HEK293 (cell line): ENCODE data around the gene ARHGAP26.
A peak's percentile ranks its signal among the peaks of the same experiment; 100 is the strongest.

Source experiments
- CTCF ChIA-PET: fragments of 350-600 bp; formaldehyde crosslinking; extraction: SDS; loops from one replicate; lab custom pipeline; 2021; ENCODE audit warnings: antibody characterized with exemption; lab: Yijun Ruan, JAX
- POLR2A ChIA-PET: fragments of 300-600 bp; formaldehyde crosslinking; extraction: SDS; loops from one replicate; lab custom pipeline; 2020; ENCODE audit warnings: antibody characterized with exemption, inconsistent platforms; lab: Yijun Ruan, JAX
- H3K27ac ChIP-seq: fragments of 200-500 bp; sonication (Bioruptor generic); 2 replicates; pipeline ENCODE4 v1.5.1; 2014; ENCODE audit warnings: low read depth, low read length, control low read depth, inconsistent platforms; ENCODE audit errors: extremely low read depth
- H3K36me3 ChIP-seq, 2 experiments: fragments of 200-500 bp in 1 of 2; sonication (Bioruptor generic) in 1 of 2; 1 replicate in 1 of 2; 2 replicates in 1 of 2; pipeline ENCODE4 v1.5.1; 2014 to 2017; ENCODE audit warnings: inconsistent platforms in 2 of 2, low read length in 2 of 2; ENCODE audit not compliant: control insufficient read depth in 2 of 2, insufficient read depth in 1 of 2
- H3K4me1 ChIP-seq: fragments of 200-500 bp; sonication (Bioruptor generic); 2 replicates; pipeline ENCODE4 v1.5.1; 2014; ENCODE audit warnings: mild to moderate bottlenecking, low read length, inconsistent platforms; ENCODE audit not compliant: control insufficient read depth, insufficient read depth
- H3K4me3 ChIP-seq: 2 replicates; pipeline ENCODE4 v1.5.1; 2011; ENCODE audit warnings: low read depth, mild to moderate bottlenecking, control low read depth, low read length, moderate library complexity
- H3K9me3 ChIP-seq: fragments of 200-500 bp; sonication (Bioruptor generic); 2 replicates; pipeline ENCODE4 v1.5.1; 2014; ENCODE audit warnings: low read depth, low read length, inconsistent platforms; ENCODE audit not compliant: control insufficient read depth, insufficient read depth
- BCL11A ChIP-seq: fragments of 450-650 bp; formaldehyde crosslinking; IDR thresholded peaks from 2 replicates; pipeline ENCODE4 v1.5.1; 2016; ENCODE audit warnings: low read depth, missing biosample characterization, missing genetic modification characterization
- GFI1B ChIP-seq: fragments of 450-650 bp; formaldehyde crosslinking; IDR thresholded peaks from 2 replicates; pipeline ENCODE4 v1.5.1; 2016; ENCODE audit warnings: missing biosample characterization, missing genetic modification characterization
- KLF10 ChIP-seq: fragments of 450-650 bp; IDR thresholded peaks from 2 replicates; pipeline ENCODE4 v1.5.1; 2018; ENCODE audit warnings: missing biosample characterization, mild to moderate bottlenecking, missing genetic modification characterization
- KLF8 ChIP-seq: fragments of 450-650 bp; formaldehyde crosslinking; IDR thresholded peaks from 2 replicates; pipeline ENCODE4 v1.5.1; 2016; ENCODE audit warnings: missing biosample characterization, missing genetic modification characterization
- MEIS1 ChIP-seq: sonication (generic); formaldehyde crosslinking; IDR thresholded peaks from 2 replicates; pipeline ENCODE4 v1.8.1; 2022; ENCODE audit warnings: missing genetic modification reagents, mild to moderate bottlenecking, borderline replicate concordance
- SALL2 ChIP-seq: fragments of 450-650 bp; formaldehyde crosslinking; IDR thresholded peaks from 2 replicates; pipeline ENCODE4 v1.5.0; 2017; ENCODE audit warnings: missing biosample characterization, mild to moderate bottlenecking, missing genetic modification characterization, borderline replicate concordance
- SETDB1 ChIP-seq: IDR thresholded peaks from one replicate; pipeline ENCODE4 v1.6.1; 2017; ENCODE audit warnings: mild to moderate bottlenecking, low read length, moderate library complexity, mixed read lengths; ENCODE audit not compliant: insufficient read length
- SP7 ChIP-seq: fragments of 450-650 bp; formaldehyde crosslinking; IDR thresholded peaks from 2 replicates; pipeline ENCODE4 v1.5.1; 2016; ENCODE audit warnings: missing biosample characterization, missing genetic modification characterization
- YY1 ChIP-seq: fragments of 450-650 bp; formaldehyde crosslinking; IDR thresholded peaks from 2 replicates; pipeline ENCODE4 v1.5.1; 2018; ENCODE audit warnings: missing biosample characterization, missing genetic modification characterization
- ZBTB8A ChIP-seq: fragments of 450-650 bp; formaldehyde crosslinking; IDR thresholded peaks from 2 replicates; pipeline ENCODE4 v1.5.1; 2016; ENCODE audit warnings: missing biosample characterization, missing genetic modification characterization
- ZFP3 ChIP-seq: fragments of 450-650 bp; formaldehyde crosslinking; IDR thresholded peaks from 2 replicates; pipeline ENCODE4 v1.5.1; 2016; ENCODE audit warnings: low read depth, missing biosample characterization, missing genetic modification characterization
- ZFP37 ChIP-seq: fragments of 450-650 bp; formaldehyde crosslinking; IDR thresholded peaks from 2 replicates; pipeline ENCODE4 v1.5.1; 2016; ENCODE audit warnings: missing biosample characterization, missing genetic modification characterization
- ZIC2 ChIP-seq: fragments of 450-650 bp; formaldehyde crosslinking; IDR thresholded peaks from 2 replicates; pipeline ENCODE4 v1.5.1; 2016; ENCODE audit warnings: missing biosample characterization, missing genetic modification characterization
- ZNF112 ChIP-seq: fragments of 450-650 bp; formaldehyde crosslinking; IDR thresholded peaks from 2 replicates; pipeline ENCODE4 v1.5.0; 2017; ENCODE audit warnings: missing biosample characterization, missing genetic modification characterization
- ZNF155 ChIP-seq: fragments of 450-650 bp; formaldehyde crosslinking; IDR thresholded peaks from 2 replicates; pipeline ENCODE4 v1.5.1; 2016; ENCODE audit warnings: missing biosample characterization, missing genetic modification characterization
- ZNF175 ChIP-seq: fragments of 450-650 bp; formaldehyde crosslinking; IDR thresholded peaks from 2 replicates; pipeline ENCODE4 v1.5.1; 2016; ENCODE audit warnings: missing biosample characterization, missing genetic modification characterization
- ZNF239 ChIP-seq: fragments of 450-650 bp; formaldehyde crosslinking; IDR thresholded peaks from 2 replicates; pipeline ENCODE4 v1.5.1; 2016; ENCODE audit warnings: missing biosample characterization, missing genetic modification characterization
- ZNF266 ChIP-seq: fragments of 450-650 bp; formaldehyde crosslinking; IDR thresholded peaks from 2 replicates; pipeline ENCODE4 v1.5.1; 2016; ENCODE audit warnings: missing biosample characterization, missing genetic modification characterization, low read depth
- ZNF341 ChIP-seq: fragments of 450-650 bp; formaldehyde crosslinking; IDR thresholded peaks from 2 replicates; pipeline ENCODE4; 2016; ENCODE audit warnings: low read depth, missing biosample characterization, missing genetic modification characterization
- ZNF37A ChIP-seq: fragments of 450-650 bp; IDR thresholded peaks from 2 replicates; pipeline ENCODE4 v1.5.1; 2018; ENCODE audit warnings: missing biosample characterization, missing genetic modification characterization
- ZNF391 ChIP-seq: fragments of 450-650 bp; formaldehyde crosslinking; IDR thresholded peaks from 2 replicates; pipeline ENCODE4 v1.5.1; 2016; ENCODE audit warnings: low read depth, missing biosample characterization, missing genetic modification characterization, borderline replicate concordance
- ZNF398 ChIP-seq: fragments of 450-650 bp; formaldehyde crosslinking; IDR thresholded peaks from 2 replicates; pipeline ENCODE4 v1.5.1; 2017; ENCODE audit warnings: missing biosample characterization, missing genetic modification characterization
- ZNF530 ChIP-seq: fragments of 450-650 bp; formaldehyde crosslinking; IDR thresholded peaks from 2 replicates; pipeline ENCODE4 v1.5.1; 2016; ENCODE audit warnings: low read depth, missing biosample characterization, missing genetic modification characterization
- ZNF555 ChIP-seq: fragments of 450-650 bp; formaldehyde crosslinking; conservative IDR thresholded peaks from 2 replicates; pipeline ENCODE4 v1.5.1; 2017; ENCODE audit warnings: missing biosample characterization, mild to moderate bottlenecking, missing genetic modification characterization, inconsistent platforms
- ZNF561 ChIP-seq: fragments of 450-650 bp; IDR thresholded peaks from 2 replicates; pipeline ENCODE4 v1.5.1; 2018; ENCODE audit warnings: missing biosample characterization, missing genetic modification characterization, borderline replicate concordance
- ZNF621 ChIP-seq: fragments of 450-650 bp; formaldehyde crosslinking; IDR thresholded peaks from 2 replicates; pipeline ENCODE4 v1.5.1; 2017; ENCODE audit warnings: missing biosample characterization, missing genetic modification characterization
- ZNF623 ChIP-seq: fragments of 450-650 bp; formaldehyde crosslinking; IDR thresholded peaks from 2 replicates; pipeline ENCODE4 v1.5.1; 2016; ENCODE audit warnings: missing biosample characterization, missing genetic modification characterization
- ZNF670 ChIP-seq: fragments of 450-650 bp; formaldehyde crosslinking; IDR thresholded peaks from 2 replicates; pipeline ENCODE4 v1.5.1; 2016; ENCODE audit warnings: missing biosample characterization, missing genetic modification characterization, low read depth
- ZSCAN23 ChIP-seq: fragments of 450-650 bp; formaldehyde crosslinking; IDR thresholded peaks from 2 replicates; pipeline ENCODE4 v1.5.1; 2016; ENCODE audit warnings: missing biosample characterization, missing genetic modification characterization
- TF ChIP-seq, protein P1 (sequence below): fragments of 450-650 bp; formaldehyde crosslinking; IDR thresholded peaks from 2 replicates; pipeline ENCODE4 v1.5.1; 2016; ENCODE audit warnings: missing biosample characterization, missing genetic modification characterization
- TF ChIP-seq, protein P2 (sequence below): fragments of 450-650 bp; formaldehyde crosslinking; IDR thresholded peaks from 2 replicates; pipeline ENCODE4 v1.5.1; 2016; ENCODE audit warnings: missing biosample characterization, missing genetic modification characterization
- TF ChIP-seq, protein P3 (sequence below): fragments of 450-650 bp; formaldehyde crosslinking; IDR thresholded peaks from 2 replicates; pipeline ENCODE4 v1.5.1; 2016; ENCODE audit warnings: missing biosample characterization, missing genetic modification characterization

The ARHGAP26 gene

DNA sequence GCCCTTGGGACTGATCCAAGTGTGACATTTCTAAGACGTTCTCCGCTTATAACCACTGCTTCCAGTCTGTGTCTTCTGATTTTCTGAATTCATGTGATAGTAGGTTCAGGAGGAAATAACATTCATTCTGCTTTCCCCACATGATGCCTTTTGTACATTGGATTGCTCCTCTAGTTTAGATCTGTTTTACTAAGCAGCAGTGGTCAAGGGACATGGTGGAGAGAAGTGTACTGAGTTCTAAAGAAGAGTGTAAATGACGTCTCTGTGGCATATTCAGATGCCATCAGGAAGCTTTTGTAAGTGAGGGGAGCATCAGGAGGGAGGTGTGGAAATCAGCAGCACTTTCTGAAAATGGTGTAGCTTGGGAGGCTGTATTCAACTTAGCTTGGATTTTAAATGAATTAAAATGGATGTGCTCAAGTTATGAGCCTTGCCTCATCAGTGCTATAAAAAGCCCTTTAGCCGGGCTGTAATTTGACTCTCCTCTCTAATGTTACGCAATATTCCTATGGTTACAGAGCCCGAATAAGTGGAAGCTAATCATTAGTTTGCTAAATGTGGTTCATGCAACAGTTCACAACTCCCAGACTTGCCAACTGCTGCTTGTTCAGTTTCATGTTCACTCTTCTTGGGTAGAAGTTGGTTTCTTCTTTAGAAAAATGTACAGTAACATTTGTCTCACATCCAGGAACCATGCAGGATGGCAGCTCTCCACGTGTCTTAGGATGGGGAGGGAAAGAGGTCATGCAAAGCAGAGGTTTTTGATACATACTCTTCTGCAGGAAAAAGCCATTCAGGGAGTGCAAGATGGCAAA lies 281.3 kb downstream of the ARHGAP26 start:
- CTCF ChIA-PET = interaction anchor here (0.5 to 1.1 kb wide), 2 partner anchors 13 to 1082 kb away, joined by 3 to 4 read pairs; no protein-coding TSS in a partner anchor
- no peaks in the 10 kb centered on the region; a peak in 1 of 3 replicates for H3K36me3 ChIP-seq
- POLR2A ChIA-PET = no interaction called here
- H3K9me3 ChIP-seq = no peaks in the 10 kb centered on the region
- no peak overlapping the region for H3K4me3 ChIP-seq
- no peak overlapping the region for H3K27ac ChIP-seq
- H3K4me1 ChIP-seq = peaks cover 28% of the 10 kb centered on the region
- TF ChIP-seq MEIS1 (CRISPR knock-in tag) = no peak
- TF ChIP-seq ZNF341 (tag by site-specific recombination) = 0 out of 2 replicates have a peak, but pooled peaks have one; percentile 27
- no peak for TF ChIP-seq KLF8
- no peak for TF ChIP-seq ZNF266 (tag by site-specific recombination)
- no peak for TF ChIP-seq ZNF621 (tag by site-specific recombination)
- no peak for TF ChIP-seq ZIC2 (tag by site-specific recombination)
- TF ChIP-seq ZNF623 (tag by site-specific recombination) = no peak
- TF ChIP-seq SP7 = peak; percentile 88
- no peak for TF ChIP-seq GFI1B (tag by site-specific recombination)
- TF ChIP-seq, protein P1, sequence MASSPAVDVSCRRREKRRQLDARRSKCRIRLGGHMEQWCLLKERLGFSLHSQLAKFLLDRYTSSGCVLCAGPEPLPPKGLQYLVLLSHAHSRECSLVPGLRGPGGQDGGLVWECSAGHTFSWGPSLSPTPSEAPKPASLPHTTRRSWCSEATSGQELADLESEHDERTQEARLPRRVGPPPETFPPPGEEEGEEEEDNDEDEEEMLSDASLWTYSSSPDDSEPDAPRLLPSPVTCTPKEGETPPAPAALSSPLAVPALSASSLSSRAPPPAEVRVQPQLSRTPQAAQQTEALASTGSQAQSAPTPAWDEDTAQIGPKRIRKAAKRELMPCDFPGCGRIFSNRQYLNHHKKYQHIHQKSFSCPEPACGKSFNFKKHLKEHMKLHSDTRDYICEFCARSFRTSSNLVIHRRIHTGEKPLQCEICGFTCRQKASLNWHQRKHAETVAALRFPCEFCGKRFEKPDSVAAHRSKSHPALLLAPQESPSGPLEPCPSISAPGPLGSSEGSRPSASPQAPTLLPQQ = no peak
- no peak; the same call in 1 of the 2 replicates for TF ChIP-seq ZNF391 (tag by site-specific recombination)
- TF ChIP-seq KLF10 (tag by site-specific recombination) = no peak
- TF ChIP-seq ZNF112 (tag by site-specific recombination) = no peak
- TF ChIP-seq SETDB1 = no peak
- TF ChIP-seq ZNF555 (tag by site-specific recombination) = no peak
- TF ChIP-seq ZSCAN23 (tag by site-specific recombination) = no peak
- TF ChIP-seq, protein P2, sequence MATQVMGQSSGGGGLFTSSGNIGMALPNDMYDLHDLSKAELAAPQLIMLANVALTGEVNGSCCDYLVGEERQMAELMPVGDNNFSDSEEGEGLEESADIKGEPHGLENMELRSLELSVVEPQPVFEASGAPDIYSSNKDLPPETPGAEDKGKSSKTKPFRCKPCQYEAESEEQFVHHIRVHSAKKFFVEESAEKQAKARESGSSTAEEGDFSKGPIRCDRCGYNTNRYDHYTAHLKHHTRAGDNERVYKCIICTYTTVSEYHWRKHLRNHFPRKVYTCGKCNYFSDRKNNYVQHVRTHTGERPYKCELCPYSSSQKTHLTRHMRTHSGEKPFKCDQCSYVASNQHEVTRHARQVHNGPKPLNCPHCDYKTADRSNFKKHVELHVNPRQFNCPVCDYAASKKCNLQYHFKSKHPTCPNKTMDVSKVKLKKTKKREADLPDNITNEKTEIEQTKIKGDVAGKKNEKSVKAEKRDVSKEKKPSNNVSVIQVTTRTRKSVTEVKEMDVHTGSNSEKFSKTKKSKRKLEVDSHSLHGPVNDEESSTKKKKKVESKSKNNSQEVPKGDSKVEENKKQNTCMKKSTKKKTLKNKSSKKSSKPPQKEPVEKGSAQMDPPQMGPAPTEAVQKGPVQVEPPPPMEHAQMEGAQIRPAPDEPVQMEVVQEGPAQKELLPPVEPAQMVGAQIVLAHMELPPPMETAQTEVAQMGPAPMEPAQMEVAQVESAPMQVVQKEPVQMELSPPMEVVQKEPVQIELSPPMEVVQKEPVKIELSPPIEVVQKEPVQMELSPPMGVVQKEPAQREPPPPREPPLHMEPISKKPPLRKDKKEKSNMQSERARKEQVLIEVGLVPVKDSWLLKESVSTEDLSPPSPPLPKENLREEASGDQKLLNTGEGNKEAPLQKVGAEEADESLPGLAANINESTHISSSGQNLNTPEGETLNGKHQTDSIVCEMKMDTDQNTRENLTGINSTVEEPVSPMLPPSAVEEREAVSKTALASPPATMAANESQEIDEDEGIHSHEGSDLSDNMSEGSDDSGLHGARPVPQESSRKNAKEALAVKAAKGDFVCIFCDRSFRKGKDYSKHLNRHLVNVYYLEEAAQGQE (tag by site-specific recombination) = no peak
- no peak for TF ChIP-seq ZNF37A (tag by site-specific recombination)
- TF ChIP-seq, protein P3, sequence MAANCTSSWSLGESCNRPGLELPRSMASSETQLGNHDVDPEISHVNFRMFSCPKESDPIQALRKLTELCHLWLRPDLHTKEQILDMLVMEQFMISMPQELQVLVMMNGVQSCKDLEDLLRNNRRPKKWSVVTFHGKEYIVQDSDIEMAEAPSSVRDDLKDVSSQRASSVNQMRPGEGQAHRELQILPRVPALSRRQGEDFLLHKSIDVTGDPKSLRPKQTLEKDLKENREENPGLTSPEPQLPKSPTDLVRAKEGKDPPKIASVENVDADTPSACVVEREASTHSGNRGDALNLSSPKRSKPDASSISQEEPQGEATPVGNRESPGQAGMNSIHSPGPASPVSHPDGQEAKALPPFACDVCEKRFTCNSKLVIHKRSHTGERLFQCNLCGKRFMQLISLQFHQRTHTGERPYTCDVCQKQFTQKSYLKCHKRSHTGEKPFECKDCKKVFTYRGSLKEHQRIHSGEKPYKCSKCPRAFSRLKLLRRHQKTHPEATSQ (tag by site-specific recombination) = no peak
- TF ChIP-seq ZNF175 (tag by site-specific recombination) = no peak
- no peak for TF ChIP-seq ZNF239 (tag by site-specific recombination)
- no peak for TF ChIP-seq ZFP3 (tag by site-specific recombination)
- no peak for TF ChIP-seq ZNF155 (tag by site-specific recombination)
- no peak for TF ChIP-seq ZNF398 (tag by site-specific recombination)
- no peak for TF ChIP-seq YY1
- no peak for TF ChIP-seq SALL2 (tag by site-specific recombination)
- TF ChIP-seq ZFP37 (tag by site-specific recombination) = no peak
- no peak for TF ChIP-seq BCL11A (tag by site-specific recombination)
- no peak for TF ChIP-seq ZNF530 (tag by site-specific recombination)
- peak; percentile 45 for TF ChIP-seq ZBTB8A (tag by site-specific recombination)
- TF ChIP-seq ZNF561 = 0 out of 2 replicates have a peak, but pooled peaks have one; percentile 58
- TF ChIP-seq ZNF670 (tag by site-specific recombination) = no peak
